T-helper 2 cell treated with Interferon-gamma antibody and Interleukin-4, amounts not matched to agents 5 μg/mL and 100 μg/mL, for 36 hours (primary cell): Measurements from ENCODE around the gene SYT9.

Experiments
- DNase-seq: peaks from one replicate; pipeline ENCODE4 v3.0.0; 2021; ENCODE audit warnings: low spot score
- H3K27ac Mint-ChIP-seq: one replicate; pipeline ENCODE4 v1.8.0; 2021; ENCODE audit warnings: mild to moderate bottlenecking, mixed read lengths
- H3K27me3 Mint-ChIP-seq: one replicate; pipeline ENCODE4 v1.8.0; 2021; ENCODE audit warnings: low read depth, mixed read lengths
- H3K36me3 Mint-ChIP-seq: one replicate; pipeline ENCODE4 v1.8.0; 2021; ENCODE audit warnings: low read depth, mixed read lengths
- H3K4me1 Mint-ChIP-seq: one replicate; pipeline ENCODE4 v1.8.0; 2021; ENCODE audit warnings: low read depth, mixed read lengths
- H3K4me3 Mint-ChIP-seq: one replicate; pipeline ENCODE4 v1.8.0; 2022; ENCODE audit warnings: mild to moderate bottlenecking, moderate library complexity, mixed read lengths
- H3K9me3 Mint-ChIP-seq: one replicate; pipeline ENCODE4 v1.8.0; 2021; ENCODE audit warnings: mixed read lengths

The SYT9 gene

DNA sequence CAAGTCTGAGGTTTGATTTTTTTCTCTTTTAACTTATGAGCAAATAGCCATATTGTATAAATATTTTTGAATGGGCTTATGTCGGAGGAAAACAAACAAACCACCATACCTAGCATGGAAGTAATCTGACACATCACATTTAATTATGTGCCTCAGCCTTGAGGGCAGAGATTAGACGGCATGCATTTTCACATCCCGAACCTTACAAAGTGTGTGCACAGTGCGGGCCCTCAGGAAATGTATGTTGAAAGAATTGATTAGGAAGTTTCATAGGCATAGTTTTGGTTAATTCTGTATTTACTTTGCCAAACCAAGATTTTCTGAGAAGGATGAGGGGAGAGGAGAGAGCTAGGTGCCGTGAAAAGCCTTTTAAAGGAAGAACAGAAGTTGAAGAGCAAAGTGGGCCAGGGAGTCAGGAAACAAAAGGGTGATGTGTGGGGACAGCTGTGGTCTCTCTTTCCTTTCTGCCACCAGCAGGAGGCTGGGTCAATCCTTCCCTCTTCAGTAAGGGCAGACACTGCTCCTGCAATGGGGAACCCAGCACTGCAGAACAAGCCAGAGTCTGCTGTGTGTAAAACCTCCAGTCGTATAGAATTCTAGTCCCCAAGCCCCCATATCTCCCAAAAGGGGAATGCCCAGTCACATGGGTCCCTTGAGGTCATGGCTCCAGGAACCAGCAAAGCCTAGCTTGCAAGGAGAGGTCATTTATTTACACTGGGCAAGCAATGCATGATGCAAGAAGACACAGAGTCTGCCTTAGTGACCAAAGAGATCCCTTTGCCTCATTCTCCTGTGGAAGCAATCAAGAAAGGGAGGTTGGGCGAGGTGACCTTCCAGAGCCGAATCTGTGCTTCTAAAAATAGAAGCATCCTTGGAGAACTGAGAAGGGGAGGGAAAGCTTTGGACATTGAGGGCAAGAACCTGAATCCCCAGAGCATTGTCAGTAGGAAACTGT, 162.5 kb downstream of the SYT9 start:
- H3K27ac Mint-ChIP-seq = no peak overlapping the region
- no peak overlapping the region for H3K4me3 Mint-ChIP-seq
- no peaks in the 10 kb centered on the region for H3K9me3 Mint-ChIP-seq
- peaks cover 5% of the 10 kb centered on the region for H3K27me3 Mint-ChIP-seq
- H3K36me3 Mint-ChIP-seq = no peaks in the 10 kb centered on the region
- no peak for DNase-seq
- H3K4me1 Mint-ChIP-seq = no peaks in the 10 kb centered on the region

- Mint-ChIP-seq H3K9me3 (no peaks in the 10 kb centered on the region), H3K27me3 (peaks cover 5% of the 10 kb centered on the region), H3K4me1 (no peaks in the 10 kb centered on the region), H3K4me3 (no peak overlapping the region), H3K36me3 (no peaks in the 10 kb centered on the region), H3K27ac (no peak overlapping the region)
- DNase-seq = no peak
Observed at GRCh38 chr11:7414973-7415817, 163.5 kb downstream of the SYT9 start.

GRCh38 chr11:7416080-7416479, 164.4 kb downstream of the SYT9 start:
- Mint-ChIP-seq H3K4me1 (no peaks in the 10 kb centered on the region), H3K36me3 (no peaks in the 10 kb centered on the region), H3K4me3 (no peak overlapping the region), H3K9me3 (no peaks in the 10 kb centered on the region), H3K27me3 (peaks cover 2% of the 10 kb centered on the region), H3K27ac (no peak overlapping the region)
- DNase-seq = no peak

GRCh38 chr11:7417328-7417727, 165.6 kb downstream of the SYT9 start:
- DNase-seq = no peak
- Mint-ChIP-seq H3K36me3 (no peaks in the 10 kb centered on the region), H3K27ac (no peak overlapping the region), H3K27me3 (no peaks in the 10 kb centered on the region), H3K4me3 (no peak overlapping the region), H3K4me1 (peaks cover under 1% of the 10 kb centered on the region), H3K9me3 (no peaks in the 10 kb centered on the region)

DNA sequence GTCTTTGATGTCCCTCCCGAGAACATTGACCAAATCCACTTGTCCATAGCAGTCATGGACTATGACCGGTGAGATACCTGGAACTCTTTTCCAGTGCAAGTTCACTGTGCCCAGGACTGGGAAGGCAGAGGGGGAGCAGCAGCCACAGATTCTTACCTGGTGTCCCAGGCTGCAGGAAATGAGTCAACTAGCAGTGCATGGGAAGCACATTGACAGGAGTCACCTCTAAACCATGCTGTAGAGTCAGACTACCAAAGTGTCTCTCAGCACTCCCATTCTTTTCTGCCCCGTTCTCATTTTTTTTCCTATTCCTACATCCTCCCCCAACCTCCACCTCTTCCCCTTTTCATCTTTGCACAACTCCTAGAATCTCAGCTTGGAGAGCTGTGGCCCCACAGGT, 166.4 kb downstream of the SYT9 start:
- Mint-ChIP-seq H3K27ac (no peak overlapping the region), H3K4me3 (no peak overlapping the region), H3K27me3 (no peaks in the 10 kb centered on the region), H3K4me1 (peaks cover 6% of the 10 kb centered on the region), H3K9me3 (no peaks in the 10 kb centered on the region), H3K36me3 (no peaks in the 10 kb centered on the region)
- no peak for DNase-seq

DNA sequence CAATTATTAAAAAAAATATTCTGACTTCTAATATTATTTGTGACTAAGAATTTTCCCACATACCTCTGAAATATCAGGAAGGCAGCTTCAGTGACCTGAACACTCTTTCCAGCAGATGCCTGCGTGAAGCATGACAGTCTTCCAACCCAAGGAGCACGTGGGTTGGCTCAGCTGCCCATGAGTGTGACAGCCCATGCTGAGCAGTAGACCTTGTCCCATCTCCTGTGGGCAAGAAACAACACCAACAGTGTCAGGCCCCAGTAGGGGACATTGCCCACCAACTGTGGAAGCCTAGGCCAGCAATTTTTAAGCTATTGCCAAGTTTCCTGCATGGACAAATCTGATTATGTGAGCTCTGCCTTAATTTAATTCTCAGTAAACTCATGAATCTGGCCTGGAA, 167.2 kb downstream of the SYT9 start:
- Mint-ChIP-seq H3K36me3 (no peaks in the 10 kb centered on the region), H3K9me3 (no peaks in the 10 kb centered on the region), H3K4me3 (no peak overlapping the region), H3K27me3 (no peaks in the 10 kb centered on the region), H3K4me1 (peaks cover 7% of the 10 kb centered on the region), H3K27ac (no peak overlapping the region)
- no peak for DNase-seq

DNA sequence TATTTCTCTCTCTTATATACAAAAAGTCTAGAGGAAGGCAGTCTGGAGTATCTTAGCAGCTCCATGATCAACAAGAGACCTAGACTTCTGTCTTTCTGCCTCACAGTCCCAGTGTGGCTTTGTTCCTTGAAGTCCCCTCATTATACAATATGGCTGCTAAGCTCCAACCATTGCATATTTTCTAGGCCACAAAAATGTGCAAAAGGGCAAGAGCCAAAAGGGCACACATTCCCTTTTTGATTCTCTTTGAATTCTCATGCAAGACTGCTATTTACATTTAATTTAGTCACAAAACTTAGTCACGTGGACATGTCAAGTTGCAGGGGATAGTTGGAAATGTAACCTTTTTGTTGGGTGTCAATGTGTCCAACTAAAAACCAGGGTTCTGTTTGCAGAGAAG, 169.4 kb downstream of the SYT9 start:
- DNase-seq = no peak
- no peak overlapping the region for H3K27ac Mint-ChIP-seq
- H3K27me3 Mint-ChIP-seq = no peaks in the 10 kb centered on the region
- H3K4me3 Mint-ChIP-seq = no peak overlapping the region
- peaks cover 7% of the 10 kb centered on the region for H3K4me1 Mint-ChIP-seq
- no peaks in the 10 kb centered on the region for H3K36me3 Mint-ChIP-seq
- H3K9me3 Mint-ChIP-seq = no peaks in the 10 kb centered on the region

DNA sequence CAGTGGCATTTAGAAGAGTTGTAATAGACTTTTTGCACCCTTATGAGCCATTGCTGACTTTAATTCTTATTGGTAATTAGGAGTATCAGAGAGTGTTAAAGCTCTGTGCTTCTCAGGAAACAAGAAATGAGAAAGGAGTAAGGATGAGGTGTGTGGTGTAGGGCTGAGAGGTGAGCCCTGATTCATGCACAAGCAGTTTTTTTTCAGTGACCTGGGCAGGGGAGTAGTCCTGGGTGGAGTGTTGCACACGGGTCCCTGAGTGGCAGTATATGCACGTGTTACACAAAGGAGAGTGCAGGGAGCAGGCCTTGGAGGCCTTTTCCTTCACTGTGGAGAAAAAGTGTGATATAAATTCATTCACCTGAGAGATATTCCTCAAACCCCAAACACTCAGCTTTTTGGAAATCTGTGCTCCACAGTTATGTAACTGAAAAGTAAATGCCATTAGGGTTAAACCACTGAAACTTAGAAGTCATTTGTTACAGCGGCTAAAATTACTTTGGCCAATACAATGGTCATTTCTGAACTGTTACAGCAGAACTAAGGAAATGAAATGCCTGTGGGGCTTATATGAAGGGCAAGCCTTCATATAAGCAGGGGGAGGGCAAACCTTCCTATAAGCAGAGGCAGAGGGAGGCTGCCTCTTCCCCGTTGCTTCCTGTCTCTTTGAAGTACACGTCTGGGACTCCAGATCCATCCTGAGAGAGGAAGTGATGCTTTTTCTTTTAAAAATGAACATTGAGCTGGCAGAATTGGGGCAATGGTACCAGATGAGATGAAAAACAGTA, 171.0 kb downstream of the SYT9 start:
- peaks cover 4% of the 10 kb centered on the region for H3K27me3 Mint-ChIP-seq
- H3K4me3 Mint-ChIP-seq = no peak overlapping the region
- H3K9me3 Mint-ChIP-seq = no peaks in the 10 kb centered on the region
- DNase-seq = no peak
- no peak overlapping the region for H3K27ac Mint-ChIP-seq
- H3K36me3 Mint-ChIP-seq = no peaks in the 10 kb centered on the region
- H3K4me1 Mint-ChIP-seq = peaks cover 7% of the 10 kb centered on the region

DNA sequence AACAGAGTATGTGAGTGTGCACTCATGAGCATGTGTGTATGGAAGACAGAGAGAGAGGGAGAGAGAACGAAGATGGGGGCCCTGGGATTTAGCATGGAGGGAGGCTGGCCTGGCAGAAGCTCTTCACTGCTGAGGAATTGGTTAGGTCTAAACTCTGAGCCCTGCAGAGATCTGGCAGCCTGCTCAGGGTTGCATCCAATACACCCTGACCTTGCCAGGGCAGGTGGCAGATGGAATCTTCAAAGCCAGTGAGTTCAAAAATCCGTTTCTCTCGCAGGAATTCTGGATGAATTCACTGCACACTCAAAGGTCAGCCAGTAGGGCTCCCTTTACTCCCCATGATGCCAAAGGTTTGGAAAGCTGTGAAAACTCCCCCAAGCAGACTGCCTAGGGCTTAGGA, 172.2 kb downstream of the SYT9 start:
- no peak overlapping the region for H3K27ac Mint-ChIP-seq
- H3K9me3 Mint-ChIP-seq = no peaks in the 10 kb centered on the region
- H3K36me3 Mint-ChIP-seq = no peaks in the 10 kb centered on the region
- no peak overlapping the region for H3K4me3 Mint-ChIP-seq
- peaks cover 4% of the 10 kb centered on the region for H3K27me3 Mint-ChIP-seq
- DNase-seq = no peak
- H3K4me1 Mint-ChIP-seq = peaks cover 7% of the 10 kb centered on the region

DNA sequence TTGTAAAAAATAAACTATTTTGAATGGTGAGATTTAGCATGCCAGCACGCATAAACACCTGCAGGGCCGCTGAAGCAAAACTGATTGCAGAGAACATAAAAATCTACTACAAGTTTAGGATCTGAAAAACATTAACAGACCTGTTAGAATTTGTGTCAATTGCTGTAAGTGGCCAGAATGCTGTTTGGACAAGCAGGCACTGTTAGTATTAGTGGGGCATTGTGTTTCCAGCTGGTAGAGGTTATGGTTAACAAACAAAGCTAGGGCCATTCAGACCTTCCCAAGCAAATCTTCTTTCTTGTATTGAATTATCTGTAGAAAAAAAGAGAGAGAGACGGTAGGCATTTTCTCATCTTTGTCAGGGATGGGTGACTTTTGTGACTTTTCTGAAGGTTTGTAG, 176.0 kb downstream of the SYT9 start:
- Mint-ChIP-seq H3K36me3 (no peaks in the 10 kb centered on the region), H3K4me3 (no peak overlapping the region), H3K9me3 (no peaks in the 10 kb centered on the region), H3K4me1 (peaks cover 4% of the 10 kb centered on the region), H3K27me3 (peaks cover 4% of the 10 kb centered on the region), H3K27ac (no peak overlapping the region)
- no peak for DNase-seq

- no peaks in the 10 kb centered on the region for H3K9me3 Mint-ChIP-seq
- H3K36me3 Mint-ChIP-seq = no peaks in the 10 kb centered on the region
- DNase-seq = no peak
- H3K4me1 Mint-ChIP-seq = no peaks in the 10 kb centered on the region
- H3K4me3 Mint-ChIP-seq = no peak overlapping the region
- peaks cover 4% of the 10 kb centered on the region for H3K27me3 Mint-ChIP-seq
- no peak overlapping the region for H3K27ac Mint-ChIP-seq
Observed at GRCh38 chr11:7428196-7428595, 176.5 kb downstream of the SYT9 start.

DNA sequence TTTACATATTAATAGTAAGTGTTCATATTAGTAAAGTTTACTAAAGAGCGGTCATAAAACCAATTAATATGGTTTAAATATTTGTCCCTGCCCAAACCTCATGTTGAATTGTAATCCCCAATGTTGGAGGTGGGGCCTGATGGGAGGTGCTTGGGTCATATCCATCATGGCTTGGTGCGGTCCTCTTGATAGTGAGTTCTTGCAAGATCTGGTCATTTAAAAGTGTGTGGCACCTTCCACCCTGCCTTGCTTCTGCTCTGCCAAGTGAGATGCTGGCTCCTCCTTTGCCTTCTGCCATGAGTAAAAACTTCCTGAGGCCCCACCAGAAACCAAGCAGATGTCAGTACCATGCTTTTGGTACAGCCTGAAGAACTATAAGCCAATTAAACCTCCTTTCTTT, 178.8 kb downstream of the SYT9 start:
- H3K4me1 Mint-ChIP-seq = no peaks in the 10 kb centered on the region
- H3K9me3 Mint-ChIP-seq = no peaks in the 10 kb centered on the region
- H3K4me3 Mint-ChIP-seq = no peak overlapping the region
- no peak for DNase-seq
- no peak overlapping the region for H3K27ac Mint-ChIP-seq
- H3K27me3 Mint-ChIP-seq = peaks cover 4% of the 10 kb centered on the region
- H3K36me3 Mint-ChIP-seq = no peaks in the 10 kb centered on the region

DNA sequence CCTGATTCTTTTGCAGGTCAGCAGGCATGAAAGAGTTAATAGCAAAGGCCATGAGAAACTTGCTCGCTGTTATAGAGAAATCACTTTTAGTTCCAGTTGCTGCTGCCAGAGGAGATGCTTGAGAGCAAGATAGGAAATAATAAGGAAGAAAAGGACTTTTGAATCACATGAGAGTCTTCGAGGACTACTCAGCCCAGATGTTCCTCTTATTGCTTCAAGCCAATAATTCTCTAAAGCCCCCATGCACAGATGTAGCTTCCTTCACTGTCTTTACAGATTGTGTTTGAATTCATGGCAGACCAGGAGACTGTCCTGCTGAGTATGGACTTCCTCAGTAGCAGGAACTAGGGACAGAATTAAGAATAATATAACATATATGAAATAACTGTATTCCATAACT, 183.5 kb downstream of the SYT9 start:
- H3K4me1 Mint-ChIP-seq = peaks cover 13% of the 10 kb centered on the region
- H3K4me3 Mint-ChIP-seq = no peak overlapping the region
- H3K36me3 Mint-ChIP-seq = no peaks in the 10 kb centered on the region
- no peak for DNase-seq
- no peaks in the 10 kb centered on the region for H3K9me3 Mint-ChIP-seq
- no peaks in the 10 kb centered on the region for H3K27me3 Mint-ChIP-seq
- no peak overlapping the region for H3K27ac Mint-ChIP-seq

DNA sequence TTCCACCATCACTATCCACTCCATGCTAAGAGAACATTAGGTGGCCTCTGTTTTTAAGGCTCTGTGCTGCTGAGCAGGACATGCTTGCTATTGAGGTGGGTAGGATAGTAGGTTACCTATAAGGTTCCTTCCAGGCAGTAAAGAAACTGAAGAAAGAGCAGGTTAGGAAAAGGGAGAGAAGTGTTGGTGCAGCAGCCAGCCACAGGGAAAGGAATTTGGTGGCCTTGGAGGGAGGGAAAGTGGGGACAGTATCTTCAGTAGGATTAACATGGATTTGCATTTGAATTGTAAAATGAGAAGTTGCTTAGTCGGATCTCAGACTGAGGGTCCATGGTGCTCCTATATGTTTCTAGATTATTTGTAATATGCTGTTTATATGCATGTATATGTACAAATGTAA, 184.4 kb downstream of the SYT9 start:
- Mint-ChIP-seq H3K27me3 (no peaks in the 10 kb centered on the region), H3K36me3 (no peaks in the 10 kb centered on the region), H3K27ac (peak overlapping the region; percentile 81), H3K4me3 (peak overlapping the region; percentile 58), H3K4me1 (peaks cover 13% of the 10 kb centered on the region), H3K9me3 (no peaks in the 10 kb centered on the region)
- DNase-seq = no peak
